ENCODE results near the gene C11orf24.

The C11orf24 gene

GRCh38 chr11:68242616-68243015 lies 29.2 kb downstream of the C11orf24 start:
- no peak for FAIRE-seq

- FAIRE-seq = no peak
Observed at GRCh38 chr11:68231621-68232020, 40.2 kb downstream of the C11orf24 start.

GRCh38 chr11:68229601-68230000 lies 42.2 kb downstream of the C11orf24 start:
- no peak for FAIRE-seq

GRCh38 chr11:68226421-68226820 lies 45.4 kb downstream of the C11orf24 start:
- FAIRE-seq = no peak

GRCh38 chr11:68224606-68225005 lies 47.2 kb downstream of the C11orf24 start:
- no peak for FAIRE-seq

GRCh38 chr11:68223275-68223674 lies 48.5 kb downstream of the C11orf24 start:
- FAIRE-seq = no peak

- FAIRE-seq = no peak
Observed at GRCh38 chr11:68221406-68221805, 50.4 kb downstream of the C11orf24 start.

- FAIRE-seq = no peak
Observed at GRCh38 chr11:68216171-68216938, 55.4 kb downstream of the C11orf24 start.

GRCh38 chr11:68215524-68216170 lies 56.1 kb downstream of the C11orf24 start:
- FAIRE-seq = no peak

- no peak for FAIRE-seq
Observed at GRCh38 chr11:68215087-68215445, 56.7 kb downstream of the C11orf24 start.

GRCh38 chr11:68214173-68215086 lies 57.3 kb downstream of the C11orf24 start:
- FAIRE-seq = no peak

GRCh38 chr11:68213555-68214172 lies 58.1 kb downstream of the C11orf24 start:
- FAIRE-seq = no peak

GRCh38 chr11:68213135-68213515 lies 58.6 kb downstream of the C11orf24 start, which contains the start of gene KMT5B:
TSS of gene KMT5B (minus strand) at chr11:68213296. CDS start at chr11:68190076, 23,220 bp downstream.
- FAIRE-seq = no peak

GRCh38 chr11:68212421-68213134 lies 59.2 kb downstream of the C11orf24 start:
- FAIRE-seq = no peak

GRCh38 chr11:68211546-68211945 lies 60.2 kb downstream of the C11orf24 start:
- FAIRE-seq = no peak
